GM18498 (cell line): ENCODE results near the gene PRKN.

Experiments used
- ATAC-seq: cut with Tn5 transposase; IDR thresholded peaks from one replicate; pipeline ENCODE4 v1.9.1; 2021; ENCODE audit warnings: mild to moderate bottlenecking, moderate library complexity; ENCODE audit not compliant: unreplicated experiment

Gene PRKN

DNA sequence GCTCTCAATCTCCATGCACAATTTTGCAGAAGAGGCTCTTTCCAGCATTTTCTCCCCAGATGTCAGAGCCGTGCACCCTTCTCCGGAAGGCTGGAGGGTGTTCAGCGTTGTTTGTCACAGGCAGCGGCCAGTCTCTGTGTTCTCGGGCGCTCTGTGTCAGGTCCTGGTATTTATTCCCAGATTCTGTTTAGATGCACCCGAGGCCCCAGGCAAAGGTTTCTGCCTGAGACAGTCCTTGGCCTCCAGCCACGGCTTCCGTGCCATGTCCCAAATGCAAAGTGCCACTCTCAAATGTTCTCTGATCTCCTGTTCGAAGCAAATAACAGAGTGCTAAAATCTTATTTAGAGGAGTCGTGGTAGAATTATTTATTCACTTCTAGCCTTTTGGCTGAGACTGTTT lies 1313.4 kb downstream of the PRKN start:
- no peak for ATAC-seq

GRCh38 chr6:161413355-161413771 lies 1314.2 kb downstream of the PRKN start:
- no peak for ATAC-seq

GRCh38 chr6:161412795-161413194 lies 1314.8 kb downstream of the PRKN start:
- ATAC-seq: no peak

DNA sequence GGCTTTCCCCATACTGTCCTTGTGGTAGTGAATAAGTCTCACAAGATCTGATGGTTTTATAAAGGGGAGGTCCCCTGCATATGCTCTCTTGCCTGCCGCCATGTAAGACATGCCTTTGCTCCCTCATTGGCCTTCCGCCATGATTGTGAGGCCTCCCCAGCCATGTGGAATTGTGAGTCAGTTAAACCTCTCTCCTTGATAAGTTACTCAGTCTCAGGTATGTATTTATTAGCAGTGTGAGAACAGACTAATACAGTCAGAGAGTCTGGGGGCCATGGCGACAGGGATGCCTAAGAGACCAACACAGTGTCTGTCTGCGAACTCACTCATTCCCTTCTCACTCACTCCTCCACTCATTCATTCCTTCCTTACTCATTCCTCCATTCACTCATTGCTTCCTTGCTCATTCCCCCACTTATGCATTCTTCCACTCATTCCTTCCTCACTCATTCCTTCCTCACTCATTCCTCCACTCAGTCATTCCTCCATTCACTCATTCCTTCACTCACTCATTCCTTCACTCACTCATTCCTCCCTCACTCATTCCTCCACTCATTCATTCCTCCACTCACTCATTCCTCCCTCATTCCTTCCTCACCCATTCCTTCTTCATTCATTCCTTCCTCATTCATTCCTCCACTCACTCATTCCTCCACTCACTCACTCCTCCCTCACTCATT lies 1316.2 kb downstream of the PRKN start:
- ATAC-seq: no peak

DNA sequence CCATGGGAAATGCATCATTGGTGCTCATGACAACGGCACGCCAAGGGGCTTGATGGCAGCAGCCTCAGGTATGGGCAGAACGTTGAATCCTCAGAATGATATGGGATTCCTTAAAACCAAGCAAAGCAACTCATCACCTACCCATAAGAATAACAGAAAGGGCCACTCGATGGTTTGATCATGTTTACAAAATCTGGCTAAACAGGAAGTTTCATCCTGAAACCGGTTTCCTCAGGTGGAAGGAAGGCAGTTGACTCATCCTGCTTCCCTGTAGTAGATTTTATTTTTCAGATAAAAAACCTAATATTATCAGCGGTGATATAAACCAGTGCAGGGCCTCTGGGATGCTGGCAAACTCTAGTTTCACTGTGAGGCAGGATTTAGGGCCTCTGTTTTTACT lies 1316.8 kb downstream of the PRKN start:
- no peak for ATAC-seq

DNA sequence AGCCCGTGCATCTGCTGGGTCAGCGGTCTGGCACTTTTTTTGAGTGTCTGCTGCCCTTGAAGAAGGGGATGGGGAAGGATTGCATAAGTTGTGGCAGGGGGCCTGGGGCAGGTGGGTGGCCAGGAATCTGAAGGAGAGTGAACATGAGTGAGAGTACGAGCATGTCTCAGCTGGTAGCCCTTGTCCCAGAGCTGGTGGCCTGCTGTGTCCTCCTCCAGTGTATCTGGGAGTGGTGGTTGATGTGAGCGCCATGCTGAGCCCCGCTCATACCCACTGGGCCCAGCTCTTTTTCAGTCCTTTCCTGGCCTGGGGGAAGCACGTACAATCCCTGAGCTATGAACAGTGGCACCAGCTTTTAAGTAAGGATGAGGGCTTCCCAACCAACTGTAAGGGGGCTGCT lies 1317.5 kb downstream of the PRKN start:
- no peak for ATAC-seq

GRCh38 chr6:161409353-161409752 lies 1318.2 kb downstream of the PRKN start:
- no peak for ATAC-seq

GRCh38 chr6:161408041-161408440 lies 1319.5 kb downstream of the PRKN start:
- ATAC-seq: no peak

- no peak for ATAC-seq
Observed at GRCh38 chr6:161407581-161407980, 1320.0 kb downstream of the PRKN start.

- ATAC-seq: no peak
Observed at GRCh38 chr6:161407115-161407514, 1320.5 kb downstream of the PRKN start.

DNA sequence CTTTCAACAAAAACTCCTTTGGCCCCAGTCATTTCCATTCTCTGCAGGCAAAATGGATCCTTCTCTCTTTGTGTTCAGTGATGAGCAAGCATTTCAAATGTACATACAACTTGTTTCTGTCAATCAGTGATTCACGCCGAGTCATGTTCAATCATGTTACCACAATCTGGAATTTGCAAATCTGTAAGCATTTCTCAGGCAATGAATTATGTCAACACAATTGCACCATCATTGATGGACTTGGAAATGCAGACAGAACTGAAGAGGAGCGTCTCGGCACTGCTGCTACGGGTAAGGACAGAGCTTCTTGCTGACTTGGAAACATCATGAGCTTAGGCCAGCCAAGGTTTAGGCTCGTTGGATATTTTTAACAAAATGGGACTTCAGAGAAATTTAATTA lies 1320.9 kb downstream of the PRKN start:
- ATAC-seq: no peak

GRCh38 chr6:161405418-161405817 lies 1322.1 kb downstream of the PRKN start:
- ATAC-seq: no peak

DNA sequence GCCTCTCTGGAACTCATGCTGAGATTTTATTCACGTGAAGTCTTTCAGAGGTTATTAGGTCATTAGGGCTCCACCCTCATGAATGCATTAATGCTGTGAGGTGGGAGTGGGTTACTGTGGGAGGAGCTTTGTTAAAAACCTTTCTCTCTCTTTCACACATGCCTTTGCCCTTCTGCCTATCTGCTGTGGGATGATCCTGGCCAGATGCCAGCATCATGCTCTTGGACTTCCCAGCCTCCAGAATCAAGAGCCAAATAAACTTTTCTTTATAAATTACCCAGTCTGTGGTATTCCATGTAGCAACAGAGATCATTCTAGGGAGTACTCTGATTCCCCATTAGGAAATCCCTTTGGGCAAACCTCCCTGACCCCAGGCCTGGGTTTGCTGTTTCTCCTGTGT lies 1323.8 kb downstream of the PRKN start:
- ATAC-seq: no peak

DNA sequence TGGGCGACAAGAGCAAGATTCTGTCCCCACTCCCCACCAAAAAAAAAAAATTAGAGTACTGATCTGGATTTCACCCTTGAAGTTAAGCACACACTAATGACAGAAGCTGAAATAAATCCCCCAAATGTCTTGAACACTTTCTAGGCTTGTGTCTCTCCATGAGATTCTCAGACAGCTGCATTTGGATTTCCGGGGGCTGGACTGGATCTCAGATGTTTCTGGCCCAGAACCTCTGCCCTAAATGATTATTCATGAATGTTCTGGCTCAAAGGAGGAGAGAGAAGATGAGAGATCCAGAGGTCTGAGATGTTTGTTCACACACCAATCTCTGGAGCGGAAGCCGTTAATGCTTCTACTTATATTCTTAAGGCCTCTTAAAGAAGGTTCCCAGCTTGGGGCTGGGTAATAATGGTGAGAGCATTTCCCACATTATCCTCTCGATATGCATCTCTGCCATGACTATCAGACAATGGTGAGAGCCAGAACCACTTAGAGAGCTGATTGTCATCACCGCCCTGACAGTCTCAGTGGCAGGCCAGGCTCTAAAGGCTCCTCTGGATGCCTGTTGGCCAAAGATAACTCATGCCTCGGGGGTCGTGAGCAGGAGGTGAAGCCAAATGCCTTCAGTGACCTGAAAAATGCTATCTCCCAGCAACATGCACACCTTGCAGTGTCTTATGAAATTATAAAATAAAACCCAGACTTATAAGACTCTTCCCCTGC lies 1325.8 kb downstream of the PRKN start:
- no peak for ATAC-seq

- ATAC-seq: no peak
Observed at GRCh38 chr6:161400671-161401070, 1326.9 kb downstream of the PRKN start.

- ATAC-seq: no peak
Observed at GRCh38 chr6:161396539-161396938, 1331.0 kb downstream of the PRKN start.

DNA sequence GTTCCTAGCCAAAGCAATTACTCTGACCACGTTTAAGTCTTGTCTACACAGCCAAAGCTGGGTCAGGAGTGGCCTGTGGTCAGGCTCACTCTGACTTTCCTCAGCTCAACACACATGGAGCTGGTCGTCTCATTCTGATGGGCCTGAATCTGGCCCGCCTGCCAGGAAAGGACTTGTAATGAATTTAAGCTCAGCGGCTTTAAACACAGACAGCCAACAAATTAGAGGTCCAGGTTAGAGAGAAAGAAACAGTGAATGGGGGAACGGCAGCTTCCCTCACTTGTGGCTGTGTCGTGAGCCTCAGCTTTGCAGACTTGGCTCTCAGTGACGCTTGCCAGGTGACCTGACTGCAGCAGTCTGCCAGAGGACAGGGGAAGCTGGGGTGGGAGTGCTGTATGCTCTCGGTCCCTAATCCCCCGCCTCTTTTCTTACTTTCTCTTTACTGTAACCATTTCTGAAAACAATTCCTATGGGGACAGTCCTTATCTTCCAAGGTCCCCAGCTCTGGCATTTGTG lies 1331.8 kb downstream of the PRKN start:
- ATAC-seq: no peak

GRCh38 chr6:161394437-161394836 lies 1333.1 kb downstream of the PRKN start:
- ATAC-seq: peak; percentile 3

DNA sequence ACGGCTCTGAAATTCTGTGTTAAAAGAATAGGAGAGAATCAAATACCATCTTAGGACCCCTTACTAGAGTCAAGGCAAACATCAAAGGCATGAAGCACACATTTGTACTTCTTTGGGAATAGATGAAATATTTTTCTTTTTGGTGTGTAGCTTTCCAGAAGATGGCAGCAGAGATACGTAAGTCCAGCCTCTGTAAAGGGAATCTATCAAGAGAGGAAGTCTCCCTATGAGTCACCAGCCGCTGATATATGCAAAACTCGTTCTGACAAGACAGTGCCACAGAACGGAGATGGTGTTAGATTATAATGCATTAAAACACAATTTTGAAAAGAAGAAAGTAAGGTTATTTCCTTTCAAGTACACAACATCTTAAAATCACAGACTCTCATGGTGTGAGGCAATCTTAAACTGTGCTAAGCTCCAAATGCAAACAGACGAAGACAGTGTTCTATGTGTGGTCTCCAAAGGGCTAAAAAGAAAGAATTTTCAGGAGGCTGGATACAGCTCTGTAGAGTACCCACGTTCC lies 1333.7 kb downstream of the PRKN start:
- peak; percentile 100 for ATAC-seq

DNA sequence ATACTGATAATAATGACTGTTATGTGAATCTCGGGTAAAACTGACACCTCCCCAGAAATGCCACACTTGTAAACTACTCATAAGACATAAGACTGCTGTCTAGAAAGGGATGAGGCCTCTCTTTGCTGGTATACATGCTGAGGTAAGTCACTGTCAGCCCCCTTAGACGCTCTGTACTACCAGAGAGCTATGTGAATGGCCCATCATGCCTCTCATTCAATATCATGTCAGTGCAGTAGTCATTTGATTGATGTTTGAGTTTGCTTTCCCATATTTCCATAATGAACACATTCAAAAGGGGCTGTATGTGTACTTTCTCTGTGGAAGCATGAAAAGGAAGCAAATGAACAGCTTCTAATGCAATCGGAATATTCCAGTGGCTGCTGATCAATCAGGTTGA lies 1334.3 kb downstream of the PRKN start:
- ATAC-seq: no peak

DNA sequence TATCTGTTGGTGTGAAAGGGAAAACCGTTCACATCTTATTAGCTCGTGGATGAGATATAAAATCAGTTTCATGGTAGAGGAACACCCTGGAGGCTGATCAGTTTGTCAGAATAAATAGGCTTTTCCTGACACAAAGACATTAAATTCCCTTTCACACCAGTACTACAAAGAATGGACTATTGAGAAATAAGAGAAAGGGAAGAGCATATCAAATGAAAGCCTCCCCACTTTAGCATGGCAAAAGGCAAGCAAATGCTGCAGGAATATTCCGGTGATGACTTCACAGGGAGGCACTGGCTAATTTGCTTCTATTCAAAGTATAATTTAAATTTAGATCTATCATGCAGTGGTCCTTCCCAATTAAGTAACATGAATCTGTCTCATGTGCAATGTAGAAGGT lies 1337.8 kb downstream of the PRKN start:
- ATAC-seq: no peak

DNA sequence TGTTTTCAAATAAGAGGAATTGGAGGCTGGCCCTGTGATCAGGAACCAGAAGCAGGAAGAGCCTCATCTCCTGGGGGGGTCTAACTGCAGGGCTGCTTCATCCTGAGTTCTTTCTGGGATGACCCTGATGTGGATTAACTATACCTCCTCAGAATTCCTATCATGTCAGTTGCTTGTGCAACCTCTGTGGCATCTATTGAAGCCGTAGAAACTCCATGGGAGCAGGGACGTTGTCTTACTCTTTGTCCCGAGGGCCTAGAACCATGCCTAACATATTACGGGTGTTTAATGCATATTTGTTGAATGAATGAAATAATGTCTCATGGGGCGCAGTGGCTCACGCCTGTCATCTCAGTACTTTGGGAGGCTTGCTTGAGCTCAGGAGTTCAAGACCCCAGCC lies 1343.6 kb downstream of the PRKN start:
- ATAC-seq: no peak
